ENCODE data around the gene GDPD4. TPM values are rescaled to one million over a fixed set of nuclear protein-coding genes. Genes with fewer than 3 reads are reported as not detected.

GDPD4 gene
- polyA plus RNA-seq, 1 donor from 2014 or later = not detected

GRCh38 chr11:77278595-77279506 lies 22.6 kb downstream of the GDPD4 start:
- H3K27me3 Mint-ChIP-seq = peaks cover 13% of the 10 kb centered on the region
- no peak overlapping the region for H3K27ac Mint-ChIP-seq
- no peak overlapping the region for H3K4me3 Mint-ChIP-seq
- H3K9me3 Mint-ChIP-seq = peaks cover 0 to 5% (median 0%) of the 10 kb centered on the region in 3 donors
- H3K36me3 Mint-ChIP-seq = no peaks in the 10 kb centered on the region
- no peaks in the 10 kb centered on the region for H3K4me1 Mint-ChIP-seq

DNA sequence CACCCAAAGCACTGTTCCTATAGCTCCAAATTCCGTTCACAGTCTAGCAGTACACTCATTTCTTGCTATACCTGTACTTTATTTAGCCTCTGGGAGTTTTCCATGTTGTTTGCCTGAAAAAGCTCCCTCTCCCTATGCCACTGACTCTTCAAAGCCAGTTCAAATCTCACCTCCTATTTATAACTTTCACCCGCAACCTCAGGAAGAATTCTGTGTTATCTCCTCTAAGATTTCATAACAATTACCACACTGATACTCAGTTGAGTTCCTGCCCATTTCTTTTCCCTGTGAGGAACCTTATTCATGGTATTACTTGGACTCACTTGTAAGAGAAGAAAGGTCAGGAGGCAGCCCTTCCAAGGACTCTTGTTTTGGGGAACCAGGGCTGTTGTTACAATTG lies 25.2 kb downstream of the GDPD4 start:
- Mint-ChIP-seq H3K36me3 (no peaks in the 10 kb centered on the region), H3K4me1 (no peaks in the 10 kb centered on the region), H3K27me3 (peaks cover 9% of the 10 kb centered on the region), H3K9me3 (peaks cover 0 to 5% (median 0%) of the 10 kb centered on the region in 3 donors), H3K27ac (no peak overlapping the region), H3K4me3 (no peak overlapping the region)

GRCh38 chr11:77270921-77271320 lies 30.6 kb downstream of the GDPD4 start:
- no peak overlapping the region for H3K27ac Mint-ChIP-seq
- no peaks in the 10 kb centered on the region for H3K9me3 Mint-ChIP-seq
- no peaks in the 10 kb centered on the region for H3K27me3 Mint-ChIP-seq
- H3K4me1 Mint-ChIP-seq = no peaks in the 10 kb centered on the region
- H3K4me3 Mint-ChIP-seq = no peak overlapping the region
- no peaks in the 10 kb centered on the region for H3K36me3 Mint-ChIP-seq

- Mint-ChIP-seq H3K9me3 (peaks cover 0 to 3% (median 0%) of the 10 kb centered on the region in 3 donors), H3K36me3 (no peaks in the 10 kb centered on the region), H3K27me3 (no peaks in the 10 kb centered on the region), H3K4me1 (no peaks in the 10 kb centered on the region), H3K27ac (no peak overlapping the region), H3K4me3 (no peak overlapping the region)
Measured at GRCh38 chr11:77269484-77270123, 31.9 kb downstream of the GDPD4 start.

GRCh38 chr11:77267962-77268361 lies 33.5 kb downstream of the GDPD4 start:
- no peak overlapping the region for H3K4me3 Mint-ChIP-seq
- no peaks in the 10 kb centered on the region for H3K4me1 Mint-ChIP-seq
- H3K36me3 Mint-ChIP-seq = no peaks in the 10 kb centered on the region
- H3K27me3 Mint-ChIP-seq = peaks cover 4% of the 10 kb centered on the region
- H3K9me3 Mint-ChIP-seq = peaks cover 3 to 5% (median 4%) of the 10 kb centered on the region in 3 donors
- no peak overlapping the region for H3K27ac Mint-ChIP-seq

DNA sequence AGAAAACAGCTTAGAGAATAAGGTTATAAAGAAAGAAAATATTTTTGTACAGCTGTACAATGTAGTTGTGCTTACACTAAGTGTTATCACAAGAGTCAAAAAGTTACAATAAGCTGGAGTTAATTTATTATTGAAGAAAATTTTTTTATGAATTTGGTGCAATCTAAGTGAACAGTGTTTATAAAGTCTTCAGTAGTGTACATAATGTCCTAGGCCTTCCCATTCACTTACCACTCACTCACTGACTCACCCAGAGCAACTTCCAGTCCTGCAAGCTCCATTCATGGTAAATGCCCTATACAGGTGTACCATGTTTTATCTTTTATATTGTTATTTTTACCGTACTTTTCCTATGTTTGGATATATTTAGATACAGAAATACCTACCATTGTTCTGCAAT lies 34.7 kb downstream of the GDPD4 start:
- Mint-ChIP-seq H3K27me3 (peaks cover 4% of the 10 kb centered on the region), H3K27ac (no peak overlapping the region), H3K9me3 (peaks cover 7 to 13% (median 13%) of the 10 kb centered on the region in 3 donors), H3K4me3 (no peak overlapping the region), H3K4me1 (no peaks in the 10 kb centered on the region), H3K36me3 (no peaks in the 10 kb centered on the region)

DNA sequence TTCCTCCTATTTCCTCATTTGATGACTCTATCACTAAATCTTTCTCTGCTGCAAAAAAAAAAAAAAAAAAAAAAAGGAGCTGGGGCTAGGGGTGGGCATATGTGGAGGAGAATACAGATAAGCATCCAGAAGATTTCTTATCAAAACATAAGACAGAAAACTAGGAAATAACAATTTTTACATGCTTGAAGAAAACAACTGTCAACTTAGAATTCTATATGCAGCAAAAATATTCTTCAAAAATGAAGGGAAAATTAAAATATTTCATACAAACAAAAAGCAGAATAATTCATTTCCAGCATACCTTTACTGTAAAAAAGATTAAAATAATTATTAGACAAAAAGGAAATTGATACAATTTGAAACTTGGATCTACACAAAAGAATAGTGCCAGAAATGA lies 38.7 kb downstream of the GDPD4 start:
- Mint-ChIP-seq H3K4me1 (peaks cover 0 to 2% (median 0%) of the 10 kb centered on the region in 3 donors), H3K9me3 (peaks cover 7 to 18% (median 18%) of the 10 kb centered on the region in 3 donors), H3K36me3 (no peaks in the 10 kb centered on the region), H3K4me3 (no peak overlapping the region), H3K27ac (no peak overlapping the region), H3K27me3 (peaks cover 7% of the 10 kb centered on the region)

DNA sequence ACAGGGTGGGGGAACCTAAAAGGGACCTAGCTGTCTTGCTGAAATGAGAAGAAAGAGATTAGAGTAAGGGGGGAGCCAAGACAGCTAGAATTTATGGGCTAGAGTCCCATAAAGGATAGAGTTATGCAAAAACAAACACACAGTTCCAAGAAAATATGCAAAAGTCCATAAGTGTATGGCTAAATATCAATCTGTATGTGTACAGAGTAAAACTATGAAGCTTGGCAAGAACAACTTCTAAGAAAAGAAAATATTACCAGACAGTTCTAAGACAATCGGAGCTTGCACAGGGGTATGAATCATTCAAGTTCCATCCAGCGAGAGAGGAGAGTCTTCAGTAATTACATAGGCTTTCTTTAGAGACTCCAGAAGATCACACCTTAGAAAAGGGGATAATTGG lies 41.8 kb downstream of the GDPD4 start:
- H3K4me1 Mint-ChIP-seq = peaks cover 0 to 2% (median 0%) of the 10 kb centered on the region in 3 donors
- peaks cover 5 to 23% (median 18%) of the 10 kb centered on the region in 3 donors for H3K9me3 Mint-ChIP-seq
- no peak overlapping the region for H3K27ac Mint-ChIP-seq
- no peaks in the 10 kb centered on the region for H3K36me3 Mint-ChIP-seq
- H3K27me3 Mint-ChIP-seq = peaks cover 14% of the 10 kb centered on the region
- H3K4me3 Mint-ChIP-seq = no peak overlapping the region

DNA sequence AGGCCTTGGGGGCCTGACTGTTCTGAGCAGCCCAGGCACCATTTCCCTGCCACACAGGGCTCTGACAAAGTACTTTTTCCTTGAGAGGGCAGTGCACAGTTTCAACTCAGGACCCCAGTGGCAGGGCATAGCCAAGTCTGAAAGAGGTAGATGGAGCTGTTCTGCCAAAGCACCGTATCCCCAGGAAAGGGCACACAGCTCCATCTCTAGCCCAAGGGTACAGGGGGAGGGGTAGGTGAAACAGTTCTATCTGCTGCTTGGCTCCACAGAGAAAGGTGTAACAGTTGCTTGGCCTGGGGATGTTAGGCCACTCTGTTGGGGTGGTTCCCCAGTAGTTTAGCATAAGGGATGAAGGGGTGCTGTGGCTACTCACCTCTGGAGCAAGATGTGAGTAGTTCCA lies 47.8 kb downstream of the GDPD4 start:
- H3K4me3 Mint-ChIP-seq = no peak overlapping the region
- no peaks in the 10 kb centered on the region for H3K36me3 Mint-ChIP-seq
- H3K9me3 Mint-ChIP-seq = peaks cover 9 to 13% (median 11%) of the 10 kb centered on the region in 3 donors
- H3K27ac Mint-ChIP-seq = no peak overlapping the region
- peaks cover 12% of the 10 kb centered on the region for H3K27me3 Mint-ChIP-seq
- H3K4me1 Mint-ChIP-seq = no peaks in the 10 kb centered on the region

DNA sequence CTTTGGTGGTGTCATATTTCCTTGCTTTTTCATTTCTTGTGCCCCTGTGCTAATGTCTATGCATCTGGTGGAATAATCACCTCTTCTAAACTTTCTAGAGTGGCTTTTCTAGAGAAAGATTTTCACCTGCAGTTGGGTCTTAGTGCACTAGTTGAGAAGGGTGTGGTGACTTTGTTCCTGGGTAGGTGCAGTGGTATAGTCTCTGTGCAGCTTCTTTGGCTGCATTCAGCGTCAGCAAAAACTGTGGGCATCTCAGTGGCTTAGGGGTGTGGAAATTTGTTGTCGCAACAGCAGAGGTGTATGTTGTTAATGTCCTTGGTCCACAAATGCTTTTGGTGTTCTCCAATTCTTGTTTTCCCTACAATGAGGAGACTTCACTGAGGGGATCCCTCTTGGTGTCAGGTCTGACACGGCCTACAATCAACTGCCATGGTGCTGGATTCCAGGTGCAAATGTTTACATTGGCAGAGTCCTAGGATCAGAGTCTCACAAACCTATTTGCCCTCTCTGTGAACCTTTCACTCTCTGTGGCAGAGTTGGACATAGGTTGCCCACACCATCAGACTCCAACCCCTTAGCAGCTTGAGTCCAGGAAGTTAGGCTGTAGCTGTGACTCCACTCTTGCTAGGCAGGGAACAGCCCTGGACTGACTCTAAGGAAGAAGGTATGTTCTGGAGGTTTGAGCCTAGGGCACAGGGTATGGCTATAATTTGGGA lies 48.8 kb downstream of the GDPD4 start:
- Mint-ChIP-seq H3K27me3 (peaks cover 11% of the 10 kb centered on the region), H3K27ac (no peak overlapping the region), H3K4me3 (no peak overlapping the region), H3K9me3 (peaks cover 9 to 13% (median 11%) of the 10 kb centered on the region in 3 donors), H3K36me3 (no peaks in the 10 kb centered on the region), H3K4me1 (no peaks in the 10 kb centered on the region)

DNA sequence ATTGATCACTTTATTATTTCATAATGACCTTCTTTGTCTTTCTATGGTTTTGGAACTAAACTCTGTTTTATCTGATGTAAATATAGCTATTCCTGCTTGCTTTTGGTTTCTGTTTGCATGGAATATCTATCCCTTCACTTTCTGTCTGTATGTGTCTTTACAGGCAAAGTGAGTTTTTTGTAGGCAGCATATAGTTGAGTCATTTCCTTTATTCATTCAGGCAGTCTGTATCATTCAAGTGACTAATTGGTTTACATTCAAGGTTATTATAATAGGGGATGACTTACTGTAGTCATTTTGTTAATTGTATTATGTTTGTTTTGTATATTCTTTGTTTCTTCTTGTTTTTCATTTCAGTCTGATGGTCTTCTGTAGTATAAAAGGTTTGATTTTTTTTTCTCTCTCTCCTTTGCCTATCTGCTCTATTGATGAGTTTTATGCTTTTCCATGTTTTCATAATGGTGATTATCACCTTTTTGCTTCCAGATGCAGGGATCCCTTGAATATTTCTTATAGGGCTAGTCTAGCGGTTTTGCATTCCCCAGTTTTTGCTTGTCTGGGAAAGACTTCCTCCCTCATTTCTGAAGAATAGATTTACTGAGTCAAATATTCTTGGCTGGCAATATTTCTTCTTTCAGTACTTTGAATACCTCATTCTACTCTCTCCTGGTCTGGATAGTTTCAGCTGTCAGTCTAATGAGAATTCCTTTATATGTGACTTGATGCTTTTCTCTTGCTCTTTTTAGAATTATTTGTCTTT lies 50.4 kb downstream of the GDPD4 start:
- H3K27ac Mint-ChIP-seq = no peak overlapping the region
- H3K4me1 Mint-ChIP-seq = no peaks in the 10 kb centered on the region
- H3K36me3 Mint-ChIP-seq = no peaks in the 10 kb centered on the region
- H3K4me3 Mint-ChIP-seq = no peak overlapping the region
- peaks cover 7 to 13% (median 9%) of the 10 kb centered on the region in 3 donors for H3K9me3 Mint-ChIP-seq
- H3K27me3 Mint-ChIP-seq = peaks cover 5% of the 10 kb centered on the region

DNA sequence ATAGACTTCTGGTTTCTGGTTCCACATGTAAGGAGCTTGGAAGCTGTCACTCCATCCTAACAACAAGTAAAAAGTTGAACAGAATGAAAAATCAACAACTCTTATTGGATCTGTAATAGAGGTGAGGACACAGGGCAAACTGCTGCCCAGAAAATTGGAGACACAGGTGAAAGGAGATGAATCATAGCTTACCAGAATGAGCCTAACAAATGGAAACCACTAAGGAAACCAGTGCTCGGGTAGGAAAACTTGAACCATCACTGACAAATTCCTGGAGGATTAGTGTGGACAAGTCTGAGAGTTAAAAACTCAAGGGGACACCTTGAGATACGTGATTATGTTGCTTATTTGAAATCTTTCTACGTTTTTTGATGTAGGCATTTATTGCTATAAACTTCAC lies 52.1 kb downstream of the GDPD4 start:
- Mint-ChIP-seq H3K9me3 (peaks cover 7 to 13% (median 9%) of the 10 kb centered on the region in 3 donors), H3K27ac (no peak overlapping the region), H3K36me3 (no peaks in the 10 kb centered on the region), H3K4me1 (no peaks in the 10 kb centered on the region), H3K4me3 (no peak overlapping the region), H3K27me3 (peaks cover 5% of the 10 kb centered on the region)

DNA sequence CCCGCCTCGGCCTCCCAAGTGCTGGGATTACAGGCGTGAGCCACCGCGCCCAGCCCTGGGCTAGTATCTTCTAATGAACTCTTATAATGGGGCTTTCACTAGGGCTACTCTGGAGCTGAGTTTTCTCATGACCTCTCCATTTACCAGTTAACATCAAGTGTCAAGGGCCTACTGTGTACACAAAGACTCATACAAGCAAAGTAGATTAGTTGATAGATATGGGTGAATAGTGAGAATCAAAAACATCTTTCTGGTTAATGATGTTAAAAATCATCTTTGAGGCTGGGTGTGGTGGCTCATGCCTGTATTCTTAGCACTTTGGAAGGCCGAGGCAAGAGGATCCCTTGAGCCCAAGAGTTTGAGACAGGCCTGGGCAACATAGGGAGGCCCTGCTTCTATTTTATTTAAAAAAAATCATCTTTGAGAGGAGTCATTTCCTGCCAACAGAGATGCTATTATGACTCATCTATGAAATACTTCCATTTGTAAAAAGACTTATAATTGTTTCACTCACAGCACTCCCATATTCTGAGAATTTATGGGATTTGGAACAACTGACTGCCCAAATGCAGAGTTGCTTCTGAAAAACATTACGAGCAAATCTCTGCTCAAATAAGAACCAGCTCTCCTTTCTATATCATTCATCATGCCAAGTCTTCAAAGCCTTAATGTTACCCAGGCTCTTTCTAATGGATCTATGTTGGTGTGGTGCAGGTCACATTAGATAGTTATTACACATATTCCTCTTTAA lies 57.0 kb downstream of the GDPD4 start:
- Mint-ChIP-seq H3K4me1 (peaks cover 0 to 2% (median 0%) of the 10 kb centered on the region in 3 donors), H3K27me3 (no peaks in the 10 kb centered on the region), H3K9me3 (peaks cover 0 to 4% (median 2%) of the 10 kb centered on the region in 3 donors), H3K36me3 (no peaks in the 10 kb centered on the region), H3K4me3 (no peak overlapping the region), H3K27ac (no peak overlapping the region)

- peaks cover 2 to 4% (median 2%) of the 10 kb centered on the region in 3 donors for H3K9me3 Mint-ChIP-seq
- peaks cover 9% of the 10 kb centered on the region for H3K27me3 Mint-ChIP-seq
- no peak overlapping the region for H3K27ac Mint-ChIP-seq
- H3K4me1 Mint-ChIP-seq = no peaks in the 10 kb centered on the region
- no peak overlapping the region for H3K4me3 Mint-ChIP-seq
- no peaks in the 10 kb centered on the region for H3K36me3 Mint-ChIP-seq
Measured at GRCh38 chr11:77236901-77237300, 64.6 kb downstream of the GDPD4 start.

Measured in IgD-negative memory B cell (primary cell).